GM18526 (cell line): ENCODE data around the gene KRTAP13-4.

Experiments used
- POLR2A ChIP-seq: IDR thresholded peaks from 3 replicates; pipeline ENCODE4 v1.6.1; 2011; ENCODE audit not compliant: insufficient read length; ENCODE audit errors: extremely low read depth

KRTAP13-4 gene

DNA sequence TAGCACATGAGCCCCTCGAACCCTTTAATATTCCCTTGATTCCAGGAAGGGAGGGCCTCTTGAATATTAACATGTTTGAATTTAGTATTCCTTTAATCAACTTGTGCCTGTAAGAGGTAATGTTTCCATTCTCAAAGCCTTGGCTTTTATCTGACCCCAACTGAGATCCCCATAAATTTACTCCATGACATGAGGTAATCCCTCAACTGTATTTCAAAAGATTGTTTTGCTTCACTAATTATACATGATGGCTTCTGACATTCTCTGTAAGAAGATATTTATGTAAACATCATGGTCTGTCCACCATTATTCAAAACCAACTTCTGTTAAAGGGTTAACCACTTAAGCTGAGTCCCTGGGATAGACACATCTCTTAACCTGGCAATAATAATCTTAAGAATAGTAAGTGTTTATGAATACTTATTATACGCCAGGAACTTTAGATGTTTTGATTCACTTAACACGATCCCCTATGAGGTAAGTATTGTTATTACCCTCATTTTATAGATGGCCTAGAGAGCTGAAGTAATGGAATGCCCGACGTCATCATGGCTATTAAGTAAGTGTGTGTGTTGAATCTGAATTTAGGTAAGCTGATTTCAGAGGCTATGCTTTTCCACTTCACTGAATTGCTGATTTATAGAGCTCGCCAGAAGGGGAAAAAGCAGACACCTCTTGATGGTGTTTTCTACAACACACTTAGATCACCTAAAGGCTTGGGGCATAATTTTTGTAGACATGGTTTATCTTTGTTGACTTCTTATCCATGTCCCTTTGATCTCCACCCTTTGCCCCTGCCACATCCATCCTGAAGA, 39.1 kb downstream of the KRTAP13-4 start:
- TF ChIP-seq POLR2A: no peak

- TF ChIP-seq POLR2A: no peak
These were observed 48.0 kb downstream of the KRTAP13-4 start for GRCh38 chr21:30478004-30478403.

GRCh38 chr21:30479259-30479658, 49.2 kb downstream of the KRTAP13-4 start:
- no peak for TF ChIP-seq POLR2A

GRCh38 chr21:30480145-30480544, 50.1 kb downstream of the KRTAP13-4 start, which contains the start of gene KRTAP19-1:
Gene KRTAP19-1 (minus strand): TSS chr21:30480367. CDS start chr21:30480317, 50 bp downstream.
- TF ChIP-seq POLR2A: no peak
